Prostate gland (tissue), 2 donors: ENCODE measurements around the gene MICALL1. TPM values are rescaled to one million over a fixed set of nuclear protein-coding genes. Genes with fewer than 3 reads are reported as not detected.

Experiments
- DNase-seq: peaks from one replicate; pipeline ENCODE4 v3.0.0-alpha.2; 2019; ENCODE audit warnings: low spot score
- H3K27ac ChIP-seq, 2 donors: fragments of 200-600 bp; sonication (generic); 2 replicates each; pipeline ENCODE4 v1.5.1; 2017 to 2019
- H3K27me3 ChIP-seq: fragments of 200-600 bp; sonication (generic); replicated peaks from 2 replicates; pipeline ENCODE4 v1.5.1; 2019; ENCODE audit not compliant: insufficient read depth
- H3K36me3 ChIP-seq, 2 donors: fragments of 200-600 bp; sonication (generic); 1 replicate in 1 of 2; 2 replicates in 1 of 2; pipeline versions ENCODE4 v1.5.1 to v1.8.1; 2017 to 2019
- H3K4me1 ChIP-seq: fragments of 200-600 bp; sonication (generic); replicated peaks from 2 replicates; pipeline ENCODE4 v1.5.1; 2019
- H3K4me3 ChIP-seq, 2 donors: fragments of 200-600 bp; sonication (generic); 2 replicates each; pipeline ENCODE4 v1.5.1; 2017 to 2019
- H3K9me3 ChIP-seq: fragments of 200-600 bp; sonication (generic); 2 replicates; pipeline ENCODE4 v1.5.1; 2017
- CTCF ChIP-seq, 4 experiments: fragments of 200-600 bp in 2 of 4; fragments of 450-650 bp in 2 of 4; sonication (generic) in 2 of 4; IDR thresholded peaks; 1 replicate in 3 of 4; 2 replicates in 1 of 4; pipeline ENCODE4 v1.5.1; 2016 to 2019; ENCODE audit warnings: antibody characterized with exemption in 4 of 4, mild to moderate bottlenecking in 2 of 4, moderate library complexity in 2 of 4
- POLR2A ChIP-seq: fragments of 450-650 bp; IDR thresholded peaks from one replicate; pipeline ENCODE4 v1.6.1; 2016; ENCODE audit warnings: antibody characterized with exemption, mild to moderate bottlenecking
- POLR2AphosphoS5 ChIP-seq: sonication (generic); formaldehyde crosslinking; IDR thresholded peaks from one replicate; pipeline ENCODE4 v1.6.1; 2017; ENCODE audit warnings: antibody characterized with exemption
- WGBS: methylation state at CpG from one replicate; pipeline ENCODE4 v1.1.5; 2018; 5-methylcytosine and 5-hydroxymethylcytosine counted together
- intact Hi-C: fragments of 100-400 bp; cut with DNase I; formaldehyde crosslinking; loops from one replicate; pipeline ENCODE4 v1.14.2; 2022
- total RNA-seq, 2 donors: library from RNA; depleted of rRNA; stranded (reverse); fragments of >200 nt; gene quantifications; one replicate each; pipeline ENCODE4 v1.1.0, GENCODE V29; 2016

Gene MICALL1
- total RNA-seq, 2 donors from 2014 or later: 42.8 to 62.8 TPM

DNA sequence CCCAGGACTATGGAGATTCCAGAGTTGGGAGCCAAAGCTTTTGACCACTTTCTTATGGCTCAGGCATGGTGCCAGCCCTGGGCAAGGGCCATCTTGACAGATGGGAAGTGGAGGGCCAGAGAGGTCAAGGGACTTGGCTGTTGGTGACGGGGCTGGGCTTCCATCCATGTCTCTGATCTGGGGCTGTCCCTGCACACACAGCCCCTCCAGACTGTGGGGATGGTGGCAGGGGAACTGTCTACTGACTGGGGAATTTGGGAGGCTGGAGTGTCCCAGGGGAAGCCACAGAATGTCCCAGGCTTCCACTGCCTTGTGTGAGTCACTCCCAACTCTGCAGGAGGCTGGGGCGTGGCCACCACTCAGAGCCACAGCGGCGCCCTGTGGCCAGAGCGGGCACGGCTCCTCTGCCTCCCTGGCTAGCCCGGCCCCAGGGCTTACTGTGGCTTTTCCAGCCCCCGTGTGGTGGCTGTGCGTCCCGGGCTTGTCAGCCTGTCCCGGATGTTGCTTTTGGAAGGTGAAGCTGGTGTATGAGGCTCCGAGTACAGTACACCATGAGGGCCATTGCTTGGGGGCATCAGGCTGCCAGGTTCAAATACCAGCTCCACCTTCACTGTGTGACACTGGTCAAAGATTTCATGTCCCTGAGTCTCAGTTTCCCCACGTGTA is 27.7 kb downstream of the MICALL1 start:
- peak; percentile 89 for DNase-seq
- TF ChIP-seq POLR2AphosphoS5 (peak; percentile 86), CTCF (IDR thresholded peaks at IDR 0.05) (peak; percentile 76 to 98 (median 96)), POLR2A (peak; percentile 22)
- Histone ChIP-seq H3K36me3 (peaks cover 0 to 5% of the 10 kb centered on the region in 2 donors), H3K4me3 (no peak overlapping the region), H3K27ac (peak overlapping the region; percentile 49 to 64), H3K27me3 (no peaks in the 10 kb centered on the region), H3K9me3 (no peaks in the 10 kb centered on the region), H3K4me1 (peaks cover 17% of the 10 kb centered on the region)
- intact Hi-C loops: loop anchor here (2.0 kb wide), 1 partner anchor 27 kb away; the partner anchor contains the start of gene MICALL1
- 8% methylated on average over 13 of the region's 13 CpGs for WGBS

DNA sequence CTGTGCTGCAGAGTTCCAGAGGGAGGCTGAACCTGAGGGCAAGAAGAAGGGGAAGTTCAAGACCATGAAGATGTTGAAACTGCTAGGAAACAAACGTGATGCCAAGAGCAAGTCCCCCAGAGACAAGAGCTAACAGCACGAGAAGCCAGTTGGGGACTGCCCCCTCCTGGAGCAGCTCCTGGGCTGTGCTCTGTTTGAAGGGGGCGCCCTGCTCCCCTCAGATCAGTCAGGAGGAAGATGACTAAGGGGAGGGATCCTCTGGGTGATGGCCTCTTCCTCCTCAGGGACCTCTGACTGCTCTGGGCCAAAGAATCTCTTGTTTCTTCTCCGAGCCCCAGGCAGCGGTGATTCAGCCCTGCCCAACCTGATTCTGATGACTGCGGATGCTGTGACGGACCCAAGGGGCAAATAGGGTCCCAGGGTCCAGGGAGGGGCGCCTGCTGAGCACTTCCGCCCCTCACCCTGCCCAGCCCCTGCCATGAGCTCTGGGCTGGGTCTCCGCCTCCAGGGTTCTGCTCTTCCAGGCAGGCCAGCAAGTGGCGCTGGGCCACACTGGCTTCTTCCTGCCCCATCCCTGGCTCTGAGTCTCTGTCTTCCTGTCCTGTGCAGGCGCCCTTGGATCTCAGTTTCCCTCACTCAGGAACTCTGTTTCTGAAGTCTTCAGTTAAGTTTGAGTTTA is 34.7 kb downstream of the MICALL1 start:
- intact Hi-C loops: no loop called here
- H3K4me3 ChIP-seq: no peak overlapping the region
- 89% methylated on average over 11 of the region's 12 CpGs for WGBS
- DNase-seq: no peak
- no peak overlapping the region for H3K27ac ChIP-seq
- no peaks in the 10 kb centered on the region for H3K9me3 ChIP-seq
- no peaks in the 10 kb centered on the region for H3K27me3 ChIP-seq
- H3K36me3 ChIP-seq: peaks cover 10 to 14% of the 10 kb centered on the region in 2 donors
- no peak for TF ChIP-seq CTCF (IDR thresholded peaks at IDR 0.05)
- TF ChIP-seq POLR2A: no peak
- no peak for TF ChIP-seq POLR2AphosphoS5
- H3K4me1 ChIP-seq: peaks cover 9% of the 10 kb centered on the region

DNA sequence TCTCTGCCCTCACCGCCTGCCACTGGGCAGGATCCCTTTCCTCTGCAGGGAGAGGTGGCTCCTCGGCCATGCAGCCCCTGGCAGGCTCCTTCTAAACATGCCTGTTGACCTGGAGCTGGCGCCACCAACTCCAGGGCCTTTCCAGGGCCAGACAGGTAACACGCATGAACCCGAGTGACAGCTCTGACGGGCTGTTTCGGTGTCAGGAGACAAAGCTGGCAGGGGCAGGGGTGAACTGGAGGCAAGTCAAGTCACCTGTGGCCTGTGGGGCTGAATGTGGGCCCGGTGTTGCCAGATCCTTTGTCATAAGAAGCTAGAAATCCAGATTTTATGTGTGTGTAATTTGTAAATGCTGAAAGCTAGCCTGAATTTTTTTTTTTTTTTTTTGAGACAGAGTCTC is 36.0 kb downstream of the MICALL1 start:
- H3K27me3 ChIP-seq: no peaks in the 10 kb centered on the region
- H3K4me1 ChIP-seq: peaks cover 9% of the 10 kb centered on the region
- intact Hi-C loops: no loop called here
- WGBS: 91% methylated on average over 8 of the region's 8 CpGs
- DNase-seq: no peak
- H3K9me3 ChIP-seq: no peaks in the 10 kb centered on the region
- H3K36me3 ChIP-seq: peaks cover 10 to 14% of the 10 kb centered on the region in 2 donors
- no peak overlapping the region for H3K27ac ChIP-seq
- H3K4me3 ChIP-seq: no peak overlapping the region
- TF ChIP-seq CTCF (IDR thresholded peaks at IDR 0.05): no peak
- no peak for TF ChIP-seq POLR2AphosphoS5
- TF ChIP-seq POLR2A: no peak

DNA sequence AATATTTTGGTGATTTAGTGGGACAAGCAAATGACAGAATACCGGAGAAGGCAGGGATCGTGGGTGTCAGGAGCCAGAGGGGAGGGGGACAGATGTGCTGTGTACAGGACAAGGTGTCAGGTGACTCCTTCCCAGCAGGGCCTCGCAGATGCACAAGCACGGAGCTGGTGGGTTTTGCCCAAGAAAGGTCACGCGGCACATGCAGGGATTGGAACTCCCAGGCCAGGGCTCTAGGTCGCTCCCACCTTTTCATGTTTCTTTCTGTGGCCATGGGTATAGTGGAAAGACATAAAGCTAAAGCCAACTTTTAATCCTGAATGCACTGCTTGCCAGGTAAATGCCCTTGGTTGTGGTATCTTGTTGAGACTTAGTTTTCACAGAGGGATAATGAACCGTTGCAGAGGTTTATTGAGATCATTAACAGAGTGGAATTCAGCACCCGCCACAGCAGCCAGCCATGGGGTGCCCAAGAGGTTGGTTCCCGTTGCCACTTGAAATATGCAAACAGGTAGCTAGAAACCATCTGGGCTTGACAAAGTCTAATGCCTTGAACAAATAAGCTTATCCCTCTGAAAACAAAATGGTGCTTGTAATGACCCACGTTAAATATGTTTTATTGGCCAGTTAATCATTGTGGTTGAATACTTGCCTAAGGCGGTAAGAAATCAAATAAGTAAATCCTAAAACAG is 37.2 kb downstream of the MICALL1 start:
- peaks cover 6 to 14% of the 10 kb centered on the region in 2 donors for H3K36me3 ChIP-seq
- peaks cover 9% of the 10 kb centered on the region for H3K4me1 ChIP-seq
- H3K9me3 ChIP-seq: no peaks in the 10 kb centered on the region
- no peak overlapping the region for H3K27ac ChIP-seq
- peak; percentile 17 for DNase-seq
- no peaks in the 10 kb centered on the region for H3K27me3 ChIP-seq
- no peak for TF ChIP-seq CTCF (IDR thresholded peaks at IDR 0.05)
- peak; percentile 79 for TF ChIP-seq POLR2AphosphoS5
- WGBS: 53% methylated on average over 12 of the region's 12 CpGs
- H3K4me3 ChIP-seq: no peak overlapping the region
- intact Hi-C loops: no loop called here
